ENCODE measurements around the gene IGFBP3. TPM values are rescaled to one million over a fixed set of nuclear protein-coding genes. Genes with fewer than 3 reads are reported as not detected.

Gene IGFBP3
- total and polyA plus RNA-seq, 2 of the 13 experiments (the other 11 are each of a cell fraction or from before 2014, with no cell fraction given) = 57.5 TPM; not detected in 1

DNA sequence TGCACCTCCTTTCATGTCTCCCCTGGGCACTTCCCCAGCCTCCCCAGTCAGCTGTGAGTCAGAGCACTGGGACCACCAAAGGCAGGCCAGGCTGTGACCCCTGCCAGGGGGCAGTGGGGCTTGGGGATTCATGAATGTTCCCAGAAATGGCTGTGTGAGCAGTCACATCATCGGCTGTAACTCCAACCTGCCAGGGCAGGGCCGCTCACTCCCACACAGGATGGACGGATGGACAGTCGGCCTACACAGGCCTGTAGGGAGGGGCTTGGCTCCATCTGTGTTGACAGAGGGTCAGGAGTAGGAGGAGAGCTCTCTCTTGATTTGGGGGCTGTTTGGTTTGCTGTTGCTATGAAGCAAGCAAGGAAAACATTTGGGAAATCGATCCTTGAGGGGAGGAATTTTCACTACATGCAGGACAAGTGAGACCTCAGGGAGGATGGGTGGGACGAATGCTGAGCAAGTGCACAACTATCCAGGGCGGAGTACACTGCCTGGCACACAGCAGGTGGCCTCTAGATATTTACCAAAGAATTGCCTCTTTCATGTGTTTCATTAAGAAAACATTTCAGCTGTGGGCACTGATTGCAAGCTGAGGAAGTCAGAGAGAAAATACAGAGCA lies 35.7 kb downstream of the IGFBP3 start (continued):
- TF ChIP-seq, protein P1, sequence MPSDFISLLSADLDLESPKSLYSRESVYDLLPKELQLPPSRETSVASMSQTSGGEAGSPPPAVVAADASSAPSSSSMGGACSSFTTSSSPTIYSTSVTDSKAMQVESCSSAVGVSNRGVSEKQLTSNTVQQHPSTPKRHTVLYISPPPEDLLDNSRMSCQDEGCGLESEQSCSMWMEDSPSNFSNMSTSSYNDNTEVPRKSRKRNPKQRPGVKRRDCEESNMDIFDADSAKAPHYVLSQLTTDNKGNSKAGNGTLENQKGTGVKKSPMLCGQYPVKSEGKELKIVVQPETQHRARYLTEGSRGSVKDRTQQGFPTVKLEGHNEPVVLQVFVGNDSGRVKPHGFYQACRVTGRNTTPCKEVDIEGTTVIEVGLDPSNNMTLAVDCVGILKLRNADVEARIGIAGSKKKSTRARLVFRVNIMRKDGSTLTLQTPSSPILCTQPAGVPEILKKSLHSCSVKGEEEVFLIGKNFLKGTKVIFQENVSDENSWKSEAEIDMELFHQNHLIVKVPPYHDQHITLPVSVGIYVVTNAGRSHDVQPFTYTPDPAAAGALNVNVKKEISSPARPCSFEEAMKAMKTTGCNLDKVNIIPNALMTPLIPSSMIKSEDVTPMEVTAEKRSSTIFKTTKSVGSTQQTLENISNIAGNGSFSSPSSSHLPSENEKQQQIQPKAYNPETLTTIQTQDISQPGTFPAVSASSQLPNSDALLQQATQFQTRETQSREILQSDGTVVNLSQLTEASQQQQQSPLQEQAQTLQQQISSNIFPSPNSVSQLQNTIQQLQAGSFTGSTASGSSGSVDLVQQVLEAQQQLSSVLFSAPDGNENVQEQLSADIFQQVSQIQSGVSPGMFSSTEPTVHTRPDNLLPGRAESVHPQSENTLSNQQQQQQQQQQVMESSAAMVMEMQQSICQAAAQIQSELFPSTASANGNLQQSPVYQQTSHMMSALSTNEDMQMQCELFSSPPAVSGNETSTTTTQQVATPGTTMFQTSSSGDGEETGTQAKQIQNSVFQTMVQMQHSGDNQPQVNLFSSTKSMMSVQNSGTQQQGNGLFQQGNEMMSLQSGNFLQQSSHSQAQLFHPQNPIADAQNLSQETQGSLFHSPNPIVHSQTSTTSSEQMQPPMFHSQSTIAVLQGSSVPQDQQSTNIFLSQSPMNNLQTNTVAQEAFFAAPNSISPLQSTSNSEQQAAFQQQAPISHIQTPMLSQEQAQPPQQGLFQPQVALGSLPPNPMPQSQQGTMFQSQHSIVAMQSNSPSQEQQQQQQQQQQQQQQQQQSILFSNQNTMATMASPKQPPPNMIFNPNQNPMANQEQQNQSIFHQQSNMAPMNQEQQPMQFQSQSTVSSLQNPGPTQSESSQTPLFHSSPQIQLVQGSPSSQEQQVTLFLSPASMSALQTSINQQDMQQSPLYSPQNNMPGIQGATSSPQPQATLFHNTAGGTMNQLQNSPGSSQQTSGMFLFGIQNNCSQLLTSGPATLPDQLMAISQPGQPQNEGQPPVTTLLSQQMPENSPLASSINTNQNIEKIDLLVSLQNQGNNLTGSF (CRISPR knock-in tag; IDR thresholded peaks at IDR 0.05) = peak; percentile 77; the same call in 1 of the 2 replicates
- TF ChIP-seq, protein P2, sequence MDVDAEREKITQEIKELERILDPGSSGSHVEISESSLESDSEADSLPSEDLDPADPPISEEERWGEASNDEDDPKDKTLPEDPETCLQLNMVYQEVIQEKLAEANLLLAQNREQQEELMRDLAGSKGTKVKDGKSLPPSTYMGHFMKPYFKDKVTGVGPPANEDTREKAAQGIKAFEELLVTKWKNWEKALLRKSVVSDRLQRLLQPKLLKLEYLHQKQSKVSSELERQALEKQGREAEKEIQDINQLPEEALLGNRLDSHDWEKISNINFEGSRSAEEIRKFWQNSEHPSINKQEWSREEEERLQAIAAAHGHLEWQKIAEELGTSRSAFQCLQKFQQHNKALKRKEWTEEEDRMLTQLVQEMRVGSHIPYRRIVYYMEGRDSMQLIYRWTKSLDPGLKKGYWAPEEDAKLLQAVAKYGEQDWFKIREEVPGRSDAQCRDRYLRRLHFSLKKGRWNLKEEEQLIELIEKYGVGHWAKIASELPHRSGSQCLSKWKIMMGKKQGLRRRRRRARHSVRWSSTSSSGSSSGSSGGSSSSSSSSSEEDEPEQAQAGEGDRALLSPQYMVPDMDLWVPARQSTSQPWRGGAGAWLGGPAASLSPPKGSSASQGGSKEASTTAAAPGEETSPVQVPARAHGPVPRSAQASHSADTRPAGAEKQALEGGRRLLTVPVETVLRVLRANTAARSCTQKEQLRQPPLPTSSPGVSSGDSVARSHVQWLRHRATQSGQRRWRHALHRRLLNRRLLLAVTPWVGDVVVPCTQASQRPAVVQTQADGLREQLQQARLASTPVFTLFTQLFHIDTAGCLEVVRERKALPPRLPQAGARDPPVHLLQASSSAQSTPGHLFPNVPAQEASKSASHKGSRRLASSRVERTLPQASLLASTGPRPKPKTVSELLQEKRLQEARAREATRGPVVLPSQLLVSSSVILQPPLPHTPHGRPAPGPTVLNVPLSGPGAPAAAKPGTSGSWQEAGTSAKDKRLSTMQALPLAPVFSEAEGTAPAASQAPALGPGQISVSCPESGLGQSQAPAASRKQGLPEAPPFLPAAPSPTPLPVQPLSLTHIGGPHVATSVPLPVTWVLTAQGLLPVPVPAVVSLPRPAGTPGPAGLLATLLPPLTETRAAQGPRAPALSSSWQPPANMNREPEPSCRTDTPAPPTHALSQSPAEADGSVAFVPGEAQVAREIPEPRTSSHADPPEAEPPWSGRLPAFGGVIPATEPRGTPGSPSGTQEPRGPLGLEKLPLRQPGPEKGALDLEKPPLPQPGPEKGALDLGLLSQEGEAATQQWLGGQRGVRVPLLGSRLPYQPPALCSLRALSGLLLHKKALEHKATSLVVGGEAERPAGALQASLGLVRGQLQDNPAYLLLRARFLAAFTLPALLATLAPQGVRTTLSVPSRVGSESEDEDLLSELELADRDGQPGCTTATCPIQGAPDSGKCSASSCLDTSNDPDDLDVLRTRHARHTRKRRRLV (CRISPR knock-in tag; IDR thresholded peaks at IDR 0.05) = peak; percentile 56; the same call in 1 of the 2 replicates
- peak; percentile 84; the same call in 1 of the 2 replicates for TF ChIP-seq SMYD3 (CRISPR knock-in tag; IDR thresholded peaks at IDR 0.05)
- TF ChIP-seq AGO1 (IDR thresholded peaks at IDR 0.05; ENCODE audit: low read depth, low read length, poor library complexity, severe bottlenecking) = no peak
- TF ChIP-seq SRSF1 (optimal IDR thresholded peaks at IDR 0.05; ENCODE audit: low read depth, low read length) = no peak
- TF ChIP-seq SAFB2 (CRISPR knock-in tag; IDR thresholded peaks at IDR 0.05; ENCODE audit: borderline replicate concordance, low read depth) = peak; percentile 49; the same call in 1 of the 2 replicates
- peak; percentile 85; the same call in 1 of the 2 replicates for TF ChIP-seq AHR (CRISPR knock-in tag; IDR thresholded peaks at IDR 0.05)
- peak; percentile 96 for TF ChIP-seq ARID2 (CRISPR knock-in tag; IDR thresholded peaks at IDR 0.05; ENCODE audit: borderline replicate concordance)
- TF ChIP-seq, protein P3, sequence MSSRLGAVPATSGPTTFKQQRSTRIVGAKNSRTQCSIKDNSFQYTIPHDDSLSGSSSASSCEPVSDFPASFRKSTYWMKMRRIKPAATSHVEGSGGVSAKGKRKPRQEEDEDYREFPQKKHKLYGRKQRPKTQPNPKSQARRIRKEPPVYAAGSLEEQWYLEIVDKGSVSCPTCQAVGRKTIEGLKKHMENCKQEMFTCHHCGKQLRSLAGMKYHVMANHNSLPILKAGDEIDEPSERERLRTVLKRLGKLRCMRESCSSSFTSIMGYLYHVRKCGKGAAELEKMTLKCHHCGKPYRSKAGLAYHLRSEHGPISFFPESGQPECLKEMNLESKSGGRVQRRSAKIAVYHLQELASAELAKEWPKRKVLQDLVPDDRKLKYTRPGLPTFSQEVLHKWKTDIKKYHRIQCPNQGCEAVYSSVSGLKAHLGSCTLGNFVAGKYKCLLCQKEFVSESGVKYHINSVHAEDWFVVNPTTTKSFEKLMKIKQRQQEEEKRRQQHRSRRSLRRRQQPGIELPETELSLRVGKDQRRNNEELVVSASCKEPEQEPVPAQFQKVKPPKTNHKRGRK (CRISPR knock-in tag; IDR thresholded peaks at IDR 0.05) = no peak
- TF ChIP-seq HNRNPL (IDR thresholded peaks at IDR 0.05; ENCODE audit: low read depth, low read length) = no peak
- TF ChIP-seq, protein P4, sequence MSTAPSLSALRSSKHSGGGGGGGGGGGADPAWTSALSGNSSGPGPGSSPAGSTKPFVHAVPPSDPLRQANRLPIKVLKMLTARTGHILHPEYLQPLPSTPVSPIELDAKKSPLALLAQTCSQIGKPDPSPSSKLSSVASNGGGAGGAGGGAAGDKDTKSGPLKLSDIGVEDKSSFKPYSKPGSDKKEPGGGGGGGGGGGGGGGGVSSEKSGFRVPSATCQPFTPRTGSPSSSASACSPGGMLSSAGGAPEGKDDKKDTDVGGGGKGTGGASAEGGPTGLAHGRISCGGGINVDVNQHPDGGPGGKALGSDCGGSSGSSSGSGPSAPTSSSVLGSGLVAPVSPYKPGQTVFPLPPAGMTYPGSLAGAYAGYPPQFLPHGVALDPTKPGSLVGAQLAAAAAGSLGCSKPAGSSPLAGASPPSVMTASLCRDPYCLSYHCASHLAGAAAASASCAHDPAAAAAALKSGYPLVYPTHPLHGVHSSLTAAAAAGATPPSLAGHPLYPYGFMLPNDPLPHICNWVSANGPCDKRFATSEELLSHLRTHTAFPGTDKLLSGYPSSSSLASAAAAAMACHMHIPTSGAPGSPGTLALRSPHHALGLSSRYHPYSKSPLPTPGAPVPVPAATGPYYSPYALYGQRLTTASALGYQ (CRISPR knock-in tag; IDR thresholded peaks at IDR 0.05) = peak; percentile 98
- peak; percentile 80 for TF ChIP-seq KAT8 (CRISPR knock-in tag; IDR thresholded peaks at IDR 0.05)
- TF ChIP-seq, protein P5, sequence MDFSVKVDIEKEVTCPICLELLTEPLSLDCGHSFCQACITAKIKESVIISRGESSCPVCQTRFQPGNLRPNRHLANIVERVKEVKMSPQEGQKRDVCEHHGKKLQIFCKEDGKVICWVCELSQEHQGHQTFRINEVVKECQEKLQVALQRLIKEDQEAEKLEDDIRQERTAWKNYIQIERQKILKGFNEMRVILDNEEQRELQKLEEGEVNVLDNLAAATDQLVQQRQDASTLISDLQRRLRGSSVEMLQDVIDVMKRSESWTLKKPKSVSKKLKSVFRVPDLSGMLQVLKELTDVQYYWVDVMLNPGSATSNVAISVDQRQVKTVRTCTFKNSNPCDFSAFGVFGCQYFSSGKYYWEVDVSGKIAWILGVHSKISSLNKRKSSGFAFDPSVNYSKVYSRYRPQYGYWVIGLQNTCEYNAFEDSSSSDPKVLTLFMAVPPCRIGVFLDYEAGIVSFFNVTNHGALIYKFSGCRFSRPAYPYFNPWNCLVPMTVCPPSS (IDR thresholded peaks at IDR 0.05) = no peak

Data from HepG2 (cell line).